Dermis microvascular lymphatic vessel endothelial cell (primary cell): ENCODE results near the gene SULT6B1. TPM values are rescaled to one million over a fixed set of nuclear protein-coding genes. Genes with fewer than 3 reads are reported as not detected.
"Not testable (repeated sequence)": the region's sequence is repeated elsewhere in the genome, so short reads cannot be mapped to it uniquely, and the experiment has no call there.

ENCODE experiments used
- DNase-seq, 2 donors: peaks; one replicate each; pipeline versions ENCODE4 v3.0.0 to v3.0.0-alpha.2; 2010; ENCODE audit warnings: low read depth in 2 of 2
- total RNA-seq: library from RNA; depleted of rRNA; stranded (reverse); fragments of >200 nt; gene quantifications from 2 replicates; pipeline ENCODE4 v1.2.1, GENCODE V29; 2014

SULT6B1 gene
- total RNA-seq, 1 donor from 2014 or later, result not detected

GRCh38 chr2:37196320-37197195 is 8.1 kb upstream of the SULT6B1 start, which contains the start of gene CEBPZOS:
Gene CEBPZOS (plus strand): TSS chr2:37196496. CDS start chr2:37199705, 3,209 bp downstream.
- peak; percentile 27 to 81 for DNase-seq

DNA sequence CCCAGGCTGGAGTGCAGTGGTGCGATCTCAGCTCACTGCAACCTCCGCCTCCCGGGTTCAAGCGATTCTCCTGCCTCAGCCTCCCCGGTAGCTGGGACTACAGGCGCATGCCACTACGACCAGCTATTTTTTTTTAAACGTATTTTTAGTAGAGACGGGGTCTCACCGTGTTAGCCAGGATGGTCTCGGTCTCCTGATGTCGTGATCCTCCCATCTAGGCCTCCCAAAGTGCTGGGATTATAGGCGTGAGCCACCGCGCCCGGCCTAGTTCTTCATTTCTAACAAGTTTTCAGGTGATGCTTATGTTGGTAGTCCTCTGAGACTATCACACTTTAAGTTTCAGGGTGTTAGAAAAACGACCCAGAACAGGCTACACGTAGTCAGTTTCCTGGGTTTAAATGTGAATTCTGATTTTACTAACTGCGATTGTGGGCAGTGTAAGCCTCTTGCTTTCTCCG is 7.4 kb upstream of the SULT6B1 start:
- not testable (repeated sequence) for DNase-seq

DNA sequence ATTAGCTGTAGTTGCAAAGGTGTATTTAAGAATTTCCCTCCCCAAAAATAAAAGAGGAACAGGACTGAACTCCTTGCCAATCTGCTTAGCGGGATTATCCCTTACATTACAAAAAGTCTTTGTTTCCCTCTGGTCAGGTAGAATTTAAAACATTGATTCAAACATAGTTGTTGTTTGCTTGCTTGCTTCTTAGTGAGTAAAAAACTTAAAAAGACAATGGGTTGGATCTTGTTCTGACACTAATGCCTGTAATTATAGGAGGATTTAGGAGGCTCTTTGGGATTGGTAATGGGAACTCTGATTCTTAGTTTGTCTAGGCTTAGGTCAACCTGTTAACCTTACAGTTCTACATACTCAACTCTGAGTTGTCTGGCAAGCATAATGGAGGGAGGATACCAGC is 4.1 kb upstream of the SULT6B1 start:
- DNase-seq, result no peak

- DNase-seq, result no peak
Measured at GRCh38 chr2:37191747-37192146, 3.3 kb upstream of the SULT6B1 start.

DNA sequence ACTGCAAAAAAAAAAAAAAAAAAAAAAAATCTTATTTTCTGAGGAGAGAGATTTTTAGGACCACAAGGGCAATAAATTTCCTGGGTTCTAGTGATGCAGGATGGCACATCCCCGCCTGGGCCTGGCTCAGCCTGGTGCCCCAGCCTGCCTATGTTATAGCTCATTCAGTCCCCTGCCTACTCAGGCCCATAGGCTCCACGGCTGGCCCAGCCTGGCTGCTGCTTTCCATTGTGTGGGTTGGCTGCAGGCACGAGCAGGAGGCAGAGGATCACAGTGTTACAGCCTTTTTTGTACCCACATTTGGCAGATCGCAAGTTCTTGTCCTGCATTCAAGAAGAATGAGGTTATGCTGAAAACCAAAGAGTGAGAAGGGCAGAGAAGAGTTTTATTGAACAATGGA is 2.8 kb upstream of the SULT6B1 start:
- DNase-seq, result no peak

GRCh38 chr2:37190290-37190689 is 1.8 kb upstream of the SULT6B1 start:
- DNase-seq, result no peak

GRCh38 chr2:37189452-37190153 is 1.1 kb upstream of the SULT6B1 start:
- peak in 1 of 2 donors; percentile 40 for DNase-seq

DNA sequence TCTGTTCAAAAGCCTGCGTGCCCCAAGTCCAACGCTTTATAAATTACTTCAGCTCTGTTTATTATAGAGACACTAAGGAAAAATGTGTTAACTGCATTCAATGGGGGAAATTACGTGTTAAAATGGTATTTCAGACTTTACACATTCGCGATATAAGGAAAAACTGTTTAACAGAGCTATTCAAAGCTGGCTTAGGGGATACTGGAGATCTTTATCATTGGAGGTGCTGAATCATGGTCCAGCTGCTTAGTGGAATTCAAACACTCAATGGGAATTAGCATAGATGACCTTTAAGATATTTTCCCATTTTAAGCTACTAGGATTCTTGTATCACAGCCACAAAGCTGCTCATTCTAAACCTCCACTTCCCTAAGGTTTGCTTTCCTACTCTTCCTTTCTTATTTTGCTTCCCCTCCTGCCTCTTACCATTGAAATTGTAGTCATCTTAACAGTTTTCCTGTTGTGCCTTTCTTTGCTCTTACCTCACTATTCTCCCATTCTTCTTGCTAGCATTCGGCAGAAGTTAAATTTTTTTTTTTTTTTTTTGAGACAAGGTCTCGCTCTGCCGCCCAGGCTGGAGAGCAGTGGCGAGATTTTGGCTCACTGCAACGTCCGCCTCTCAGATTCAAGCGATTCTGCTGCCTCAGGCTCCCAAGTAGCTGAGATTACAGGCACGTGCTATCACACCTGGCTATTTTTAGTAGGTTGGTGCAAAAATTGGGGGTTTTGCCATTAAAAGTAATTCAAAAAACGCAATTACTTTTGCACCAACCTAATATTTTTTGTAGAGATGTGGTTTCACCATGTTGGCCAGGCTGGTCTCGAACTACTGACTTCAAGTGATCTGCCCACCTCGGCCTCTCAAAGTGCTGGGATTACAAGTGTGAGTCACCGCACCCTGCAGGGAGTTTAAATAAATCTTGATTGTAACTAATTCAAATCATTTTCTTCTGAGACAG is 6.5 kb downstream of the SULT6B1 start:
- DNase-seq, result peak in 1 of 2 donors; percentile 25

GRCh38 chr2:37180640-37181039 is 7.8 kb downstream of the SULT6B1 start:
- no peak for DNase-seq

GRCh38 chr2:37180006-37180639 is 8.3 kb downstream of the SULT6B1 start:
- DNase-seq, result no peak

DNA sequence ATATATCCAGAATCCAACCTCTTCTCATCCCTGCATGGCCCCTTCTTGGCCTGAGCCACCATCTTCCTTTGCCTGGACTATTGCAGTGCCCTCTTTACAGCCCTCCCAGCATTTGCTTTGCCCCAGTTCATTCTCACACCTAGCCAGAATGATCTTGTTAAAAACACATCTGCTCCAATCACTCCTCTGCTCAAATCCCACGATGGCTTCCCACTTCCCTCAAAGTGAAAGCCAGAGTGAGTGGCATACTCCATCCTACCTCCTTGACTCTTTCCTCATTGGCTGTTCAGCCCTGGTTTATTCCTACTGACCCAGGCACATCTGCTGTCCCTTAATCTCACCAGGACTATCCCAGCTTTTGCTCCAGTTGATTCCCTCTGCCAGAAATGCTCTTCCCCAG is 14.7 kb downstream of the SULT6B1 start:
- DNase-seq, result no peak

DNA sequence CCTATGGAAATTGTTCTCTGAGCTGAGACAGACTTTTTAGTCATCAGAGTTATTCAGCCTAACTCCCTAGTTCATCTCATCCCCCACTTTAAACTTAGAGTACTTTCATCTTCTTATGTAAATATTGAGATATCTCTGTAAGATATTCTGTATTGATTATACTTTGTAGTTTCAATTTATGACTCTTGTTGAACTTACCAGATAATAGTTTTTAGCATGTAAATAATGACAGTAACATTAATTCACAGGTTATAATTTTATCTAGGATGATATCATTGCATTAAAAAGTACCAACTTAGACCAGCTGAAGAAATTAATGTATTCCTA is 16.9 kb downstream of the SULT6B1 start:
- no peak for DNase-seq

DNA sequence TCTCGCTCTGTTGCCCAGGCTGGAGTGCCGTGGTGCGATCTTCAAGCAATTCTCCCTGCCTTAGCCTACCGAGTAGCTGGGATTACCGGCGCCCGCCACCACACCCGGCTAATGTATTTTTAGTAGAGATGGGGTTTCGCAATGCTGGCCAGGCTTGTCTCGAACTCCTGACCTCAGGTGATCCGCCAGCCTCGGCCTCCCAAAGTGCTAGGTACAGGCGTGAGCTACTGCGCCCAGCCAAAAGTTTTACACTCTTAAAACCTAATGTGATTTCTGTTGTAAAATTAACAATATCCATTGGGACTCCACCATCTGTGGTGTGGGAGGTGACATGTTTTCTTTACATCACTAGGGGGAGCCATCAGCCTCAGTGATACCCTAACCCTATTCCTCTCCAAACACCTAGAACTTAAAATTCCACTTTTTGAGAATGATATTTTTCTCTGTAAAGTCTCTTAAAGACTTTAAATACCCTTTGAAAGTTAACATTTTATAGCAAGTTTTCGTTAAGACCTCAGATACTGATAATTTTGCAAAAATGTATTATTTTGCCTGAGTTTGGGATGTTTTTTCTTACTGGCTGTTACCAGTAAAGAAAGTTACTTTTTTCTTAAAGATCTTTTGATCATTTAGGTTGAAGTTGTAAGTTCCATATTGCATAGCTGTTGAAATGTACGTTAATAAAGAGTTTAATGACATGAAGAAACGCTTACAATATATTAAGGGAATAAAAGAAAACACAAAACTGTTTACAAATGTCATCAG is 20.1 kb downstream of the SULT6B1 start:
- DNase-seq, result peak; percentile 24 to 54

DNA sequence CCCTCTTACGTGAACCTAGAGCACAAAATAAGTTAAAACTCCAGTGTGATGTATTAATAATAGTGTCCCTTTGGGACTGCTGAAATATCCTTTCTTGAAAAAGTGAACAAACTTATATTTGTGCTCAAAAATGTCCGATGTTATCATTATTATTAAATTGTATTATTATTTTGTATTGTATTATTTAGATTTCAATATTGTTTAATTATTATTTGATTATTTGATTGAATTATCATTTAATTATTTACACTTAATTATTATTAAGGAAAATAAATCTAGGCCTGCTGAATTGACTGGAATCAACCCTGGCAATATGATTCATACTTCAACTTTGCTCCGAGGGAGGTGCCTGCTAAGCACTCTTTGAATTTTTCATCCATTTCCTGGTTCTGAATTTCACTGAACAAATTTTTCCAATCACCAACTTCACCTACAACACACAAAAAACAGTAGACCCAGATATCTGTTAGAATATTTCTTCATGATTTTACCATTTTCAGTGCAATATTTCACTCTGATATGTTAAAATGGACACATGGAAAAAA is 20.8 kb downstream of the SULT6B1 start:
- no peak for DNase-seq

- DNase-seq, result no peak
Measured at GRCh38 chr2:37164757-37165156, 23.7 kb downstream of the SULT6B1 start.

- DNase-seq, result peak; percentile 67 to 88
Measured at GRCh38 chr2:37156857-37157714, 31.4 kb downstream of the SULT6B1 start, which contains the start of gene EIF2AK2. Gene EIF2AK2 (minus strand): TSS chr2:37156980. CDS start chr2:37147806, 9,174 bp downstream.

DNA sequence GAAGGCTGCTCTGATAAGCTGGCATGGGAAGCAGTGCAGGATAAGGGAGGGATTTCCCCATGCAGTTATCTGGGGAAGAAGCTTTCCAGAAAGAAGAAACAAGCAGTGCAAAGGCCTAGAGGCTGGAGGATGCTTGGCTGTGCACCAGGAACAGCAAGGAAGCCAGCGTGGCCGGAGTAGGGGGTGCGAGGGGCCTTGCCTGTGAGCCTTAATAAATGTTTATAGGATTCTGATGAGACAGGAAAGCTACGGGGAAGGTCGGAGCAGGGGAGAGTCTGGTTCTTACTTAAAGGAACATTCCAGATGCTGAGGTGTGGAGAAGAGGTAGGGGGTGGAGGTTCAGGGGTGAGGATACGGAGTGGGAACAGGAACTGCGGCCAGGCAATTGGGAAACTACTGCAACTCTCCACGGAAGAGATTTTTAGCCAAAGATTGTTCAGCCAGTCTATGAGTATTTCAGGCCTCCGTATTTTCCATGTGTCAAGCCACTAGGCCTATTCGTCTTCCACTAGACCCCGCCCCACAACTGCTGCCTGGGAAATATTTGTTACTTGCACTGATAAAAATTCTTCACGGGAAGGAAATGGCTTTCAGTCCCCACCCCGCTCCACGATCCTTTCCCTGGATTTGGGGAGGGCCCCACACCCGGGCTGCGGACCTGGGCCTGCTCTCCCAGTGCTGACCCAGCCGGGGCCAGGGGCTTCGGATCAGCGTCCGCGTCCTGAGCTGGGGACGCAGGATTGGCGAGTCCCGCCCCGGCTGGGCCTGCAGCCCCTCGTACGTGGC is 32.2 kb downstream of the SULT6B1 start:
- DNase-seq, result peak in 1 of 2 donors; percentile 53

DNA sequence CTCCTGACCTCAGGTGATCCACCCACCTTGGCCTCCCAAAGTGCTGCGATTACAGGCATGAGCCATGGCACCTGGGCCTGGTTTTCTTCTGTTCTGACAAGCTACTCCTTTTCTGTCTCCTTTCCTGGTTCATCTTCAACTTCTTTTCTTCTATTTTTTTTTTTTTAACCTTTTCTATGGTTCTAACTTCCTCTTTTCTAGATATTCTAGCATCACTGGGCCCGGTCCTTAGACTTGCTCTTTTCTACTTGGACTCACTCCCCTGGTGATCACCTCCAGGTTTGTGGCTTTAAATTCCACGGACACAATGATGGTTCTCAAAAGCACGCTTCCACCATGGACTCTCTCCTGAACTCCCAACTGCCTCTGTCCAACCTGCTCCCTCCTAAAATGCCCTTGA is 33.7 kb downstream of the SULT6B1 start:
- DNase-seq, result no peak
